ENCODE measurements around the gene TRABD2B. TPM values are rescaled to one million over a fixed set of nuclear protein-coding genes. Genes with fewer than 3 reads are reported as not detected.

The TRABD2B gene
- total and polyA plus RNA-seq, 2 of the 13 experiments (the other 11 are each of a cell fraction or from before 2014, with no cell fraction given), result 0.04 TPM; not detected in 1

- no peak for TF ChIP-seq HIVEP1 (CRISPR knock-in tag; IDR thresholded peaks at IDR 0.05)
- no peak for TF ChIP-seq ELK4 (CRISPR knock-in tag; IDR thresholded peaks at IDR 0.05; ENCODE audit: borderline replicate concordance)
- no peak for TF ChIP-seq ZNF704 (CRISPR knock-in tag; IDR thresholded peaks at IDR 0.05; ENCODE audit: borderline replicate concordance)
- TF ChIP-seq GFI1 (CRISPR knock-in tag; IDR thresholded peaks at IDR 0.05; ENCODE audit: borderline replicate concordance), result no peak
- no peak for TF ChIP-seq ZSCAN20 (CRISPR knock-in tag; IDR thresholded peaks at IDR 0.05; ENCODE audit: borderline replicate concordance)
- 0 out of 2 replicates have a peak, but pooled peaks have one; percentile 28 for TF ChIP-seq ZNF343 (CRISPR knock-in tag; IDR thresholded peaks at IDR 0.05)
- TF ChIP-seq FOXO4 (CRISPR knock-in tag; conservative IDR thresholded peaks at IDR 0.05), result no peak
- TF ChIP-seq HOXA3 (CRISPR knock-in tag; IDR thresholded peaks at IDR 0.05), result peak; percentile 77
- TF ChIP-seq SCMH1 (CRISPR knock-in tag; IDR thresholded peaks at IDR 0.05; ENCODE audit: borderline replicate concordance), result no peak
- no peak for TF ChIP-seq NFE2L2 (IDR thresholded peaks at IDR 0.05; ENCODE audit: low read length)
- no peak for TF ChIP-seq HOXD1 (CRISPR knock-in tag; IDR thresholded peaks at IDR 0.05)
- TF ChIP-seq RXRB (CRISPR knock-in tag; IDR thresholded peaks at IDR 0.05; ENCODE audit: borderline replicate concordance), result no peak
- peak; percentile 77 for TF ChIP-seq TEAD3 (CRISPR knock-in tag; optimal IDR thresholded peaks at IDR 0.05; ENCODE audit: borderline replicate concordance)
- TF ChIP-seq UBTF (CRISPR knock-in tag; IDR thresholded peaks at IDR 0.05), result no peak; the same call in 1 of the 2 replicates
- TF ChIP-seq ZNF576 (CRISPR knock-in tag; IDR thresholded peaks at IDR 0.05), result no peak
- TF ChIP-seq ZNF569 (CRISPR knock-in tag; IDR thresholded peaks at IDR 0.05; ENCODE audit: borderline replicate concordance), result no peak
- 0 out of 2 replicates have a peak, but pooled peaks have one; percentile 44 for TF ChIP-seq BRCA1 (CRISPR knock-in tag; IDR thresholded peaks at IDR 0.05)
- 0 out of 2 replicates have a peak, but pooled peaks have one; percentile 31 for TF ChIP-seq SATB2 (CRISPR knock-in tag; IDR thresholded peaks at IDR 0.05)
- no peak for TF ChIP-seq ZNF44 (CRISPR knock-in tag; IDR thresholded peaks at IDR 0.05)
- 0 out of 2 replicates have a peak, but pooled peaks have one; percentile 3 for TF ChIP-seq ZNF782 (CRISPR knock-in tag; IDR thresholded peaks at IDR 0.05; ENCODE audit: borderline replicate concordance)
- 0 out of 2 replicates have a peak, but pooled peaks have one; percentile 13 for TF ChIP-seq CEBPG (CRISPR knock-in tag; IDR thresholded peaks at IDR 0.05)
- TF ChIP-seq SSRP1 (CRISPR knock-in tag; IDR thresholded peaks at IDR 0.05), result no peak
- no peak for TF ChIP-seq PHF5A (CRISPR knock-in tag; IDR thresholded peaks at IDR 0.05; ENCODE audit: low read depth, unreplicated experiment)
- no peak for TF ChIP-seq SP5 (CRISPR knock-in tag; IDR thresholded peaks at IDR 0.05; ENCODE audit: borderline replicate concordance, low read depth)
- no peak for TF ChIP-seq SYNCRIP (IDR thresholded peaks at IDR 0.05; ENCODE audit: insufficient read depth, low read depth, low read length)
Measured at GRCh38 chr1:47865881-47866535, 131.2 kb downstream of the TRABD2B start (continued).
